ENCODE data around the gene PGAP3. TPM values are rescaled to one million over a fixed set of nuclear protein-coding genes. Genes with fewer than 3 reads are reported as not detected.
A peak's percentile ranks its signal among the peaks of the same experiment; 100 is the strongest.

The PGAP3 gene
- total RNA-seq, 1 donor: 10.9 TPM

DNA sequence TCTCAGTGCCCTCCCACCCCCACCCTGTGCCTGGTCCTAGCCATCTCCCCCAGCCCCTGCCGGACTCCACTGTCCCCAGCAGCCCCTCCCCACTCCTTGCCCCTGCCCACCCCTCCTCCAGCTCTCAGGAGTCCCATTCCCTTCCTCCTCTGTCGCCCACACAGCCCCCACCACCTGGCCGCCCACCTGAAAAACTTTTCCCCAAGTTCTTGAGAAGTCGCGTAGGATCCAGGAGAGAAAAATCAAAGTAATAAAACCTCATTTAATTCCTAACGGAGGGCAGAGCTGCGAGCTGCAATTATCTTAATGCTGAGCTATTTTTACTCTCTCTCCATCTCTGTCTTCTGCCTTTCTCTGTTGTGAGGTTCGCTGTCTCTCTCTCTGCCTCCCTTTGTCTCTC is 63.5 kb downstream of the PGAP3 start:
- Histone ChIP-seq H3K4me1 (ENCODE audit: insufficient read depth, low read length) (peaks cover 5% of the 10 kb centered on the region), H3K79me2 (ENCODE audit: insufficient read depth, low read length) (no peaks in the 10 kb centered on the region), H3K27ac (ENCODE audit: low read depth, low read length) (no peak overlapping the region), H3K4me3 (ENCODE audit: insufficient read depth, low read length) (no peak overlapping the region), H3K4me2 (ENCODE audit: insufficient read depth, low read length) (no peak overlapping the region), H4K20me1 (ENCODE audit: insufficient read depth, low read length) (peaks cover 4% of the 10 kb centered on the region), H3K27me3 (ENCODE audit: insufficient read depth, low read length) (peaks cover 55% of the 10 kb centered on the region), H2AFZ (ENCODE audit: low read length) (no peak overlapping the region), H3K36me3 (ENCODE audit: insufficient read depth, low read length) (no peaks in the 10 kb centered on the region), H3K9me3 (ENCODE audit: low read depth, low read length) (no peaks in the 10 kb centered on the region)
- DNase-seq (ENCODE audit: insufficient read length, low spot score, missing footprints): no peak
- TF ChIP-seq, protein P1, sequence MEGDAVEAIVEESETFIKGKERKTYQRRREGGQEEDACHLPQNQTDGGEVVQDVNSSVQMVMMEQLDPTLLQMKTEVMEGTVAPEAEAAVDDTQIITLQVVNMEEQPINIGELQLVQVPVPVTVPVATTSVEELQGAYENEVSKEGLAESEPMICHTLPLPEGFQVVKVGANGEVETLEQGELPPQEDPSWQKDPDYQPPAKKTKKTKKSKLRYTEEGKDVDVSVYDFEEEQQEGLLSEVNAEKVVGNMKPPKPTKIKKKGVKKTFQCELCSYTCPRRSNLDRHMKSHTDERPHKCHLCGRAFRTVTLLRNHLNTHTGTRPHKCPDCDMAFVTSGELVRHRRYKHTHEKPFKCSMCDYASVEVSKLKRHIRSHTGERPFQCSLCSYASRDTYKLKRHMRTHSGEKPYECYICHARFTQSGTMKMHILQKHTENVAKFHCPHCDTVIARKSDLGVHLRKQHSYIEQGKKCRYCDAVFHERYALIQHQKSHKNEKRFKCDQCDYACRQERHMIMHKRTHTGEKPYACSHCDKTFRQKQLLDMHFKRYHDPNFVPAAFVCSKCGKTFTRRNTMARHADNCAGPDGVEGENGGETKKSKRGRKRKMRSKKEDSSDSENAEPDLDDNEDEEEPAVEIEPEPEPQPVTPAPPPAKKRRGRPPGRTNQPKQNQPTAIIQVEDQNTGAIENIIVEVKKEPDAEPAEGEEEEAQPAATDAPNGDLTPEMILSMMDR (IDR thresholded peaks at IDR 0.05; ENCODE audit: extremely low read depth, low read depth, low read length): no peak

DNA sequence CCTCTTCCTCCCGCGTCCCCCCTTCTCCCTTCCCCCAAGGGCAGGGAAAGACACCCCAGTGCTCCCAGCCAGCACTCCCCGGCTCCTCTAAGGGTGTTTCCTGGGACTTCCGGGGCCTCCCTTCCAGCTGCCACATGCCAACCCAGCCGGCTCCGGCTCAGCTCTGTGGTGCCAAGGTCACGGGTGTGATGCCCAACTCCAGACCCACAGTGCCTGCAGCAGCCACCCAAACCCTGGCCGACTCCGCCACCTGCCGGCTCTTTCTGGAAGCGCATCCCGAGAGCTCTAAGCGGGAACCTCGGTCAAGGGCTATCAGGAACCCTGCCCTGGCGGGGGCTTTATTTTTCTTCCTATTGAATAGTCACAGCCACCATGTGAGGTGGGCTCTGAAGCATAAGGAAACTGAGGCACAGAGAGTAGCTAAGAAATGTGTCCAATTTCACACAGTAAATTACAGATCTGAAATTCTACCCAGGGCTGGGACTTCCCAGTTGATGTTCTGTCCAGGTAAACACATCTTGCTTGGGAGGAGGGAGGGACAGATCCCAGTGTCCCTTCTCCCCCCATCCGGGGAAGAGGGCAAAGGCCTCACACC is 64.4 kb downstream of the PGAP3 start:
- peak; percentile 98 for DNase-seq (ENCODE audit: insufficient read length, low spot score, missing footprints)
- Histone ChIP-seq H3K4me3 (ENCODE audit: insufficient read depth, low read length) (no peak overlapping the region), H3K4me1 (ENCODE audit: insufficient read depth, low read length) (peaks cover 5% of the 10 kb centered on the region), H3K9me3 (ENCODE audit: low read depth, low read length) (no peaks in the 10 kb centered on the region), H3K27me3 (ENCODE audit: insufficient read depth, low read length) (peaks cover 46% of the 10 kb centered on the region), H2AFZ (ENCODE audit: low read length) (no peak overlapping the region), H3K27ac (ENCODE audit: low read depth, low read length) (no peak overlapping the region), H4K20me1 (ENCODE audit: insufficient read depth, low read length) (peaks cover 4% of the 10 kb centered on the region), H3K36me3 (ENCODE audit: insufficient read depth, low read length) (no peaks in the 10 kb centered on the region), H3K79me2 (ENCODE audit: insufficient read depth, low read length) (no peaks in the 10 kb centered on the region), H3K4me2 (ENCODE audit: insufficient read depth, low read length) (no peak overlapping the region)
- TF ChIP-seq, protein P1 (IDR thresholded peaks at IDR 0.05; ENCODE audit: extremely low read depth, low read depth, low read length): peak; percentile 86

DNA sequence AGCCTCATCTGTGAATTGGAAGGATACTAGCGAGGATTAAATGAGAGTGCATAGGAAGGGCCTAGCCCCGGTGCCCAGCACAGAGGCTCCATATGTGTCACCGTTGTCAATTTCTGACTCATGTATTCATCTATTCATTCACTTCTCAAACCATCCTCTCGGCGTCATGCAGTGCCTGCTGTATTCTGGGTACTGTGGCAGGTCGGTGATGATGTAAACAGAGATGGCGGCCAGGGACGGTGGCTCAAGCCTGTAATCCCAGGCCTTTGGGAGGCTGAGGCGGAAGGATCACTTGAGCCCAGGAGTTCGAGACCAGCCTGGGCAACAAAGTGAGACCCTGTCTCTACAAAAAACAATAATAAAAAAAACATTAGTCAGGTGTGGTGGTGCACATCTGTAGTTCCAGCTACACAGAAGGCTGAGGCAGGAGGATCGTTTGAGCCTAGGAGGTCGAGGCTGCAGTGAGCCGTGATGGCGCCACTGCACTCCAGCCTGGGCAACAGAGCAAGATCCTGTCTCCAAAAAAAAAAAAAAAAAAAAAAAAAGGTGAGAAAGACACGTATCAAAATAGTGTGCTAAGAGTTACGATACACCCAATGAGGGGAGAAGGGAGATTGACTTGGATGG is 65.4 kb downstream of the PGAP3 start:
- no peak overlapping the region for H3K27ac ChIP-seq (ENCODE audit: low read depth, low read length)
- TF ChIP-seq, protein P1 (IDR thresholded peaks at IDR 0.05; ENCODE audit: extremely low read depth, low read depth, low read length): no peak
- no peaks in the 10 kb centered on the region for H3K79me2 ChIP-seq (ENCODE audit: insufficient read depth, low read length)
- peak overlapping the region; percentile 70 for H2AFZ ChIP-seq (ENCODE audit: low read length)
- H3K9me3 ChIP-seq (ENCODE audit: low read depth, low read length): no peaks in the 10 kb centered on the region
- peaks cover 5% of the 10 kb centered on the region for H3K4me1 ChIP-seq (ENCODE audit: insufficient read depth, low read length)
- H3K36me3 ChIP-seq (ENCODE audit: insufficient read depth, low read length): no peaks in the 10 kb centered on the region
- peaks cover 37% of the 10 kb centered on the region for H3K27me3 ChIP-seq (ENCODE audit: insufficient read depth, low read length)
- no peak for DNase-seq (ENCODE audit: insufficient read length, low spot score, missing footprints)
- peaks cover 4% of the 10 kb centered on the region for H4K20me1 ChIP-seq (ENCODE audit: insufficient read depth, low read length)
- H3K4me2 ChIP-seq (ENCODE audit: insufficient read depth, low read length): peak overlapping the region; percentile 81
- peak overlapping the region; percentile 44 for H3K4me3 ChIP-seq (ENCODE audit: insufficient read depth, low read length)

DNA sequence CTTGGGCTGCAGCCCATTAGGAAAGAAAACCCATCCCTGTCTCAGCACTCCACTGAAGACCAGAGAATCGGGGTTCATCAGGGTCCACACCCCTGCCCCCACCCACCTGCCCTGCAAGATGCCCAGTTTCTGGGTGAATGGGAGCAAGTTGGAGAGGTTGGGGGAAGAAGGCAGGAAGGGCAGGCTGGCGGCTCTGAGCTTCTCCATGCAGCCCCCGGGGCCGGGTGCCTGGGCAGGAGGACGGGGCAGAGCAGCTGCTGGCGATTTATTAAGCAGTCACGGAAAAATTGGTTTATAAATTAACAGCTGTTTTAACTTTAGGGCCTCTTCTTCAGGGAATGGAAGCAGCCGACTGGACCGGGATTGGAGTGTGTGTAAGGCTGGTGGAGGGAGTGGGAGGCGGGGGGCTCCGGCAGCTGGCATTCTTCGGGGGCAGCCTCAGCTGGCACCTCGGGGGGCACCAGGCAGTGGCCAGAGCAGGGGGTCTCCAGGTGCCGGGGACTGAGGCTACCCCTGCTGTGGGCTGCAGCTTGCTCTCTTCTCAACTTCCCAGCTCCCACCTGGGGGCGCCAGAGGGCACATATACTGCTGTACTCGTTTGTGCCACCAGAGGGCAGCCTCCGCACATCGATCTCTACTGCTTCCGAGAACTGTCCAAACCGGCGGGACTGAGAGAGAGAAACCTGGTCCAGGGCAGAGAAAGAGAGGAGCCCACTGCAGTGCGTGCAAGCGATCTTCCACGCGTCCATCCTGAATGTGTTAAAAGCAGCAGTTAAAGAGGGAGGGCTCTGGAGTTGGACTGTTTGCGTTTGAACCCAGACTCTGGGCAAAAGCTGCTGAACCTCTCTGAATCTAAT is 66.1 kb downstream of the PGAP3 start:
- H3K27me3 ChIP-seq (ENCODE audit: insufficient read depth, low read length): peaks cover 30% of the 10 kb centered on the region
- H2AFZ ChIP-seq (ENCODE audit: low read length): peak overlapping the region; percentile 70

More for the DNA sequence above, 66.1 kb downstream of the PGAP3 start:
- Histone ChIP-seq H3K4me1 (ENCODE audit: insufficient read depth, low read length) (peaks cover 5% of the 10 kb centered on the region), H3K4me3 (ENCODE audit: insufficient read depth, low read length) (peak overlapping the region; percentile 44), H3K9me3 (ENCODE audit: low read depth, low read length) (no peaks in the 10 kb centered on the region), H4K20me1 (ENCODE audit: insufficient read depth, low read length) (peaks cover 4% of the 10 kb centered on the region), H3K79me2 (ENCODE audit: insufficient read depth, low read length) (no peaks in the 10 kb centered on the region), H3K36me3 (ENCODE audit: insufficient read depth, low read length) (no peaks in the 10 kb centered on the region), H3K4me2 (ENCODE audit: insufficient read depth, low read length) (peak overlapping the region; percentile 81), H3K27ac (ENCODE audit: low read depth, low read length) (no peak overlapping the region)
- peak; percentile 98 for DNase-seq (ENCODE audit: insufficient read length, low spot score, missing footprints)
- TF ChIP-seq, protein P1 (IDR thresholded peaks at IDR 0.05; ENCODE audit: extremely low read depth, low read depth, low read length): peak; percentile 100

Data from osteoblast (primary cell).